H1 (cell line): ENCODE measurements around the gene ZNF423. TPM values are rescaled to one million over a fixed set of nuclear protein-coding genes. Genes with fewer than 3 reads are reported as not detected.

Source experiments
- ASH2L ChIP-seq: fragments of 200-600, 300-600 bp; sonication (generic); IDR thresholded peaks from one replicate; pipeline ENCODE4 v1.7.1; 2017; ENCODE audit warnings: low read length
- BACH1 ChIP-seq: IDR thresholded peaks from 2 replicates; pipeline ENCODE4 v1.6.1; 2012; ENCODE audit warnings: low read length, improper control_type of control experiment
- CHD7 ChIP-seq: fragments of 300-600 bp; sonication (generic); IDR thresholded peaks from 2 replicates; pipeline ENCODE4 v1.7.1; 2012; ENCODE audit warnings: low read length, moderate library complexity, mild to moderate bottlenecking, inconsistent platforms; ENCODE audit not compliant: insufficient replicate concordance
- CREB1 ChIP-seq: IDR thresholded peaks from 2 replicates; pipeline ENCODE4 v1.6.1; 2012; ENCODE audit warnings: inconsistent platforms
- JUN ChIP-seq: IDR thresholded peaks from 2 replicates; pipeline ENCODE4 v1.6.1; 2011; ENCODE audit warnings: low read depth, mild to moderate bottlenecking, improper control_type of control experiment, low read length
- KDM4A ChIP-seq: IDR thresholded peaks from one replicate; pipeline ENCODE4 v1.7.1; 2012; ENCODE audit warnings: low read depth, mild to moderate bottlenecking, moderate library complexity, low read length, inconsistent platforms; ENCODE audit not compliant: severe bottlenecking
- POLR2AphosphoS5 ChIP-seq: IDR thresholded peaks from 2 replicates; pipeline ENCODE4 v1.6.1; 2011; ENCODE audit warnings: low read depth, low read length
- RFX5 ChIP-seq: IDR thresholded peaks from 2 replicates; pipeline ENCODE4 v1.6.1; 2011; ENCODE audit warnings: low read depth, low read length, improper control_type of control experiment, borderline replicate concordance
- SIN3A ChIP-seq, 2 experiments: IDR thresholded peaks in 1 of 2; conservative IDR thresholded peaks in 1 of 2; 2 replicates each; pipeline ENCODE4 v1.6.1; 2011 to 2012; ENCODE audit warnings: low read length in 2 of 2, improper control_type of control experiment in 1 of 2, low read depth in 1 of 2, mild to moderate bottlenecking in 1 of 2
- SP1 ChIP-seq: IDR thresholded peaks from 2 replicates; pipeline ENCODE4 v1.6.1; 2011; ENCODE audit warnings: low read depth, low read length
- SP2 ChIP-seq: IDR thresholded peaks from 2 replicates; pipeline ENCODE4 v1.6.1; 2012; ENCODE audit warnings: mild to moderate bottlenecking, low read length, inconsistent platforms
- polyA plus RNA-seq, 7 experiments: library from polyadenylated mRNA; depleted of rRNA in 3 of 7; stranded (reverse) in 5 of 7; unstranded in 2 of 7; fragments of >200 nt in 5 of 7; fragments of 200-250 nt in 2 of 7; gene quantifications; 1 replicate in 5 of 7; 2 replicates in 1 of 7; 4 replicates in 1 of 7; pipeline versions ENCODE4 v1.2.1 to v1.2.3, GENCODE V29; 2011 to 2013; ENCODE audit warnings: missing spikeins in 2 of 7, mixed read lengths in 2 of 7
- total RNA-seq: library from RNA; stranded (reverse); fragmentation: NEBNext Ultra II Directional; extraction: Animal tissue kit (Norgen Biotek cat#: 25700); gene quantifications from 2 replicates; pipeline ENCODE4 v1.2.1, GENCODE V29; 2021

The ZNF423 gene
- total and polyA plus RNA-seq, 2 of the 8 experiments (the other 6 are each of a cell fraction or from before 2014, with no cell fraction given): 38.2 to 52.3 TPM

- TF ChIP-seq CHD7 (no peak), SIN3A (conservative IDR thresholded peaks at IDR 0.05 in 1 of 2, IDR thresholded peaks at IDR 0.05 in 1 of 2; ENCODE audit: low read depth in 1 of 2, low read length in 2 of 2) (no peak), KDM4A (peak; percentile 35), POLR2AphosphoS5 (no peak), SP2 (no peak), SP1 (no peak), RFX5 (no peak), ASH2L (peak; percentile 47), BACH1 (peak; percentile 24; the same call in 1 of the 2 replicates), CREB1 (no peak), JUN (no peak)
Measured at GRCh38 chr16:49875806-49876715, 20.1 kb upstream of the ZNF423 start (continued).
